ENCODE measurements around the gene SYT1. TPM values are rescaled to one million over a fixed set of nuclear protein-coding genes. Genes with fewer than 3 reads are reported as not detected.

Gene SYT1
- total RNA-seq, 1 experiment from 2014 or later: 1.3 TPM

- no peak for TF ChIP-seq CTCF (IDR thresholded peaks at IDR 0.05; ENCODE audit: unreplicated experiment)
- DNase-seq: no peak
- Mint-ChIP-seq H3K27me3 (ENCODE audit: unreplicated experiment) (no peaks in the 10 kb centered on the region), H3K4me1 (ENCODE audit: low read depth, unreplicated experiment) (no peaks in the 10 kb centered on the region), H3K27ac (ENCODE audit: unreplicated experiment) (no peak overlapping the region), H3K9me3 (ENCODE audit: low read depth, unreplicated experiment) (peaks cover 6% of the 10 kb centered on the region), H3K36me3 (ENCODE audit: insufficient read depth, unreplicated experiment) (no peaks in the 10 kb centered on the region), H3K4me3 (ENCODE audit: low read depth, unreplicated experiment) (no peak overlapping the region)
- no TSS peak for BruUV-seq (replicated peaks)
- CTCF ChIA-PET: no interaction called here
- intact Hi-C loops (cut with micrococcal nuclease; ENCODE audit: unreplicated experiment): no loop called here
These were observed 155.1 kb downstream of the SYT1 start for GRCh38 chr12:79019672-79020071.

GRCh38 chr12:79020106-79020505 lies 155.5 kb downstream of the SYT1 start:
- Mint-ChIP-seq H3K4me1 (ENCODE audit: low read depth, unreplicated experiment) (no peaks in the 10 kb centered on the region), H3K4me3 (ENCODE audit: low read depth, unreplicated experiment) (no peak overlapping the region), H3K27me3 (ENCODE audit: unreplicated experiment) (no peaks in the 10 kb centered on the region), H3K27ac (ENCODE audit: unreplicated experiment) (no peak overlapping the region), H3K36me3 (ENCODE audit: insufficient read depth, unreplicated experiment) (no peaks in the 10 kb centered on the region), H3K9me3 (ENCODE audit: low read depth, unreplicated experiment) (peaks cover 6% of the 10 kb centered on the region)
- intact Hi-C loops (cut with micrococcal nuclease; ENCODE audit: unreplicated experiment): no loop called here
- no TSS peak for BruUV-seq (replicated peaks)
- no peak for DNase-seq
- TF ChIP-seq CTCF (IDR thresholded peaks at IDR 0.05; ENCODE audit: unreplicated experiment): no peak
- CTCF ChIA-PET: no interaction called here

GRCh38 chr12:79021021-79021420 lies 156.4 kb downstream of the SYT1 start:
- H3K9me3 Mint-ChIP-seq (ENCODE audit: low read depth, unreplicated experiment): peaks cover 6% of the 10 kb centered on the region
- no peaks in the 10 kb centered on the region for H3K36me3 Mint-ChIP-seq (ENCODE audit: insufficient read depth, unreplicated experiment)
- TF ChIP-seq CTCF (IDR thresholded peaks at IDR 0.05; ENCODE audit: unreplicated experiment): no peak
- H3K4me1 Mint-ChIP-seq (ENCODE audit: low read depth, unreplicated experiment): no peaks in the 10 kb centered on the region
- no TSS peak for BruUV-seq (replicated peaks)
- DNase-seq: no peak
- H3K4me3 Mint-ChIP-seq (ENCODE audit: low read depth, unreplicated experiment): no peak overlapping the region
- H3K27me3 Mint-ChIP-seq (ENCODE audit: unreplicated experiment): no peaks in the 10 kb centered on the region
- no peak overlapping the region for H3K27ac Mint-ChIP-seq (ENCODE audit: unreplicated experiment)
- CTCF ChIA-PET: no interaction called here
- intact Hi-C loops (cut with micrococcal nuclease; ENCODE audit: unreplicated experiment): no loop called here

GRCh38 chr12:79023261-79023660 lies 158.7 kb downstream of the SYT1 start:
- Mint-ChIP-seq H3K9me3 (ENCODE audit: low read depth, unreplicated experiment) (no peaks in the 10 kb centered on the region), H3K4me3 (ENCODE audit: low read depth, unreplicated experiment) (no peak overlapping the region), H3K27me3 (ENCODE audit: unreplicated experiment) (no peaks in the 10 kb centered on the region), H3K36me3 (ENCODE audit: insufficient read depth, unreplicated experiment) (no peaks in the 10 kb centered on the region), H3K4me1 (ENCODE audit: low read depth, unreplicated experiment) (no peaks in the 10 kb centered on the region), H3K27ac (ENCODE audit: unreplicated experiment) (no peak overlapping the region)
- intact Hi-C loops (cut with micrococcal nuclease; ENCODE audit: unreplicated experiment): no loop called here
- DNase-seq: no peak
- CTCF ChIA-PET: no interaction called here
- BruUV-seq (replicated peaks): no TSS peak
- TF ChIP-seq CTCF (IDR thresholded peaks at IDR 0.05; ENCODE audit: unreplicated experiment): no peak

GRCh38 chr12:79023784-79024183 lies 159.2 kb downstream of the SYT1 start:
- no peak for TF ChIP-seq CTCF (IDR thresholded peaks at IDR 0.05; ENCODE audit: unreplicated experiment)
- H3K27ac Mint-ChIP-seq (ENCODE audit: unreplicated experiment): no peak overlapping the region
- no peaks in the 10 kb centered on the region for H3K27me3 Mint-ChIP-seq (ENCODE audit: unreplicated experiment)
- BruUV-seq (replicated peaks): no TSS peak
- no peaks in the 10 kb centered on the region for H3K9me3 Mint-ChIP-seq (ENCODE audit: low read depth, unreplicated experiment)
- H3K4me1 Mint-ChIP-seq (ENCODE audit: low read depth, unreplicated experiment): no peaks in the 10 kb centered on the region
- no peak for DNase-seq
- CTCF ChIA-PET: no interaction called here
- H3K36me3 Mint-ChIP-seq (ENCODE audit: insufficient read depth, unreplicated experiment): no peaks in the 10 kb centered on the region
- intact Hi-C loops (cut with micrococcal nuclease; ENCODE audit: unreplicated experiment): no loop called here
- H3K4me3 Mint-ChIP-seq (ENCODE audit: low read depth, unreplicated experiment): no peak overlapping the region

All from Calu3 (cell line).